GM12878 (cell line): ENCODE results near the gene RAB3C. TPM values are rescaled to one million over a fixed set of nuclear protein-coding genes. Genes with fewer than 3 reads are reported as not detected.

ENCODE experiments used
- ATAC-seq: fragments of 200-7000 bp; cut with Tn5 transposase; 3 replicates; pipeline ENCODE4 v1.9.1; 2020; ENCODE audit warnings: mild to moderate bottlenecking, moderate library complexity
- BruUV-seq: library from RNA; stranded (reverse); fragments of 400-500 nt; replicated peaks from 2 replicates; lab custom pipeline; 2021; lab: Mats Ljungman, UMichigan
- CTCF ChIA-PET: fragments of 300-600 bp; sonication (Branson Sonifier 250); formaldehyde crosslinking; extraction: SDS; loops from one replicate; lab custom pipeline; 2021; ENCODE audit warnings: inconsistent platforms; lab: Yijun Ruan, JAX
- POLR2A ChIA-PET: fragments of 350-600 bp; formaldehyde crosslinking; extraction: SDS; loops from one replicate; lab custom pipeline; 2021; ENCODE audit warnings: inconsistent platforms; lab: Charles Lee
- RAD21 ChIA-PET: fragments of 300-600 bp; sonication (Branson Sonifier 250); formaldehyde crosslinking; loops from one replicate; lab custom pipeline; 2023; ENCODE audit warnings: antibody characterized with exemption; ENCODE audit not compliant: unreplicated experiment; lab: Charles Lee
- SMC1A ChIA-PET: fragments of 300-600 bp; sonication (Branson Sonifier 250); formaldehyde crosslinking; loops from one replicate; lab custom pipeline; 2023; ENCODE audit not compliant: unreplicated experiment, uncharacterized antibody; lab: Charles Lee
- DNase-seq: peaks from one replicate; pipeline ENCODE4 v3.0.0-alpha.2; 2011; ENCODE audit warnings: low read depth, low spot score
- FAIRE-seq: peaks from 3 replicates; lab custom pipeline; 2011; peaks lifted over from hg19 to GRCh38; lab: Jason Lieb, UNC
- H2AFZ ChIP-seq: 2 replicates; pipeline ENCODE4 v1.6.0; 2011; ENCODE audit warnings: low read depth, low read length, control low read depth; ENCODE audit not compliant: control insufficient read depth
- H3K27ac ChIP-seq: 2 replicates; pipeline ENCODE4 v1.5.1; 2011; ENCODE audit warnings: control low read depth; ENCODE audit not compliant: control insufficient read depth, insufficient read depth
- H3K27me3 ChIP-seq, 2 experiments: replicated peaks in 1 of 2; 2 replicates each; pipeline versions ENCODE4 v1.6.0 to v1.6.1; 2011; ENCODE audit warnings: low read length in 1 of 2; ENCODE audit not compliant: control insufficient read depth in 2 of 2, insufficient read depth in 2 of 2
- H3K36me3 ChIP-seq, 2 experiments: 2 replicates each; pipeline ENCODE4 v1.5.1; 2011; ENCODE audit warnings: low read length in 1 of 2; ENCODE audit not compliant: control insufficient read depth in 2 of 2, insufficient read depth in 2 of 2
- H3K4me1 ChIP-seq: 2 replicates; pipeline ENCODE4 v1.6.1; 2011; ENCODE audit warnings: mild to moderate bottlenecking, low read length, moderate library complexity, mixed read lengths; ENCODE audit not compliant: control insufficient read depth, insufficient read depth
- H3K4me2 ChIP-seq: 2 replicates; pipeline ENCODE4 v1.6.0; 2011; ENCODE audit warnings: control low read depth; ENCODE audit not compliant: control insufficient read depth, insufficient read depth
- H3K4me3 ChIP-seq: fragments of 200-600 bp; sonication (generic); 2 replicates; pipeline ENCODE4 v1.5.1; 2016
- H3K79me2 ChIP-seq: 2 replicates; pipeline ENCODE4 v1.6.0; 2011; ENCODE audit warnings: low read length; ENCODE audit not compliant: control insufficient read depth, insufficient read depth
- H3K9ac ChIP-seq: 2 replicates; pipeline ENCODE4 v1.8.0; 2011; ENCODE audit warnings: low read length, control low read depth, mixed read lengths; ENCODE audit not compliant: control insufficient read depth, insufficient read depth
- H3K9me3 ChIP-seq: replicated peaks from 3 replicates; pipeline ENCODE4 v1.5.1; 2011; ENCODE audit warnings: mild to moderate bottlenecking, low read length; ENCODE audit not compliant: control insufficient read depth, insufficient read depth
- H4K20me1 ChIP-seq: 2 replicates; pipeline ENCODE4 v1.6.0; 2011; ENCODE audit not compliant: control insufficient read depth, insufficient read depth
- BMI1 ChIP-seq: fragments of 450-650 bp; IDR thresholded peaks from 2 replicates; pipeline ENCODE4 v1.6.1; 2016; ENCODE audit warnings: mild to moderate bottlenecking, moderate library complexity, borderline replicate concordance
- CREM ChIP-seq: IDR thresholded peaks from 2 replicates; pipeline ENCODE4 v1.6.1; 2014; ENCODE audit warnings: antibody characterized with exemption, low read depth
- EP300 ChIP-seq, 2 experiments: fragments of 150-350 bp in 1 of 2; IDR thresholded peaks; 2 replicates each; pipeline ENCODE4 v1.6.1; 2011 to 2012; ENCODE audit warnings: low read depth in 2 of 2, low read length in 2 of 2, borderline replicate concordance in 1 of 2, improper control_type of control experiment in 1 of 2, inconsistent platforms in 1 of 2; ENCODE audit not compliant: control insufficient read depth in 1 of 2
- ZNF274 ChIP-seq: IDR thresholded peaks from one replicate; pipeline ENCODE4 v1.8.0; 2011; ENCODE audit not compliant: insufficient read length, insufficient read depth
- WGBS: methylation state at CpG from one replicate; pipeline ENCODE4 v1.1.6; 2016; ENCODE audit warnings: low lambda C conversion rate; ENCODE audit not compliant: insufficient replicate concordance, insufficient coverage; ENCODE audit errors: missing lambda C conversion rate; 5-methylcytosine and 5-hydroxymethylcytosine counted together
- in situ Hi-C: fragments of 300-500 bp; cut with MboI; formaldehyde crosslinking; loops from 9 replicates; pipeline ENCODE4 v1.14.3; 2018; ENCODE audit warnings: mixed read lengths
- intact Hi-C: fragments of 100-400 bp; cut with micrococcal nuclease; formaldehyde crosslinking; loops from one replicate; pipeline ENCODE4 v1.14.2; 2022; ENCODE audit not compliant: unreplicated experiment
- polyA plus RNA-seq, 11 experiments: library from polyadenylated mRNA; depleted of rRNA in 4 of 11; unstranded in 6 of 11; stranded (reverse) in 5 of 11; fragments of >200 nt; fragmentation: Nextera tagmentation in 4 of 11; fragmentation: Illumina TruSeq in 1 of 11; extraction: Ambion mirVana in 4 of 11; extraction: Trizol in 1 of 11; gene quantifications; 1 replicate in 1 of 11; 2 replicates in 10 of 11; pipeline versions ENCODE4 v1.2.1 to v1.2.3, GENCODE V29; 2011 to 2016; ENCODE audit warnings: inconsistent platforms in 2 of 11, missing spikeins in 2 of 11, low read depth in 1 of 11
- total RNA-seq, 4 experiments: library from RNA; depleted of rRNA in 3 of 4; stranded (reverse); fragments of >200 nt in 3 of 4; fragmentation: Illumina TruSeq in 1 of 4; extraction: Trizol in 1 of 4; gene quantifications; 2 replicates each; pipeline versions ENCODE4 v1.2.1 to v1.2.3, GENCODE V29; 2013 to 2021
- TF ChIP-seq, protein P1 (sequence below): IDR thresholded peaks from 2 replicates; pipeline ENCODE4 v1.6.1; 2012; ENCODE audit warnings: low read depth, low read length, improper control_type of control experiment
- TF ChIP-seq, protein P2 (sequence below): fragments of 150-350 bp; IDR thresholded peaks from 2 replicates; pipeline ENCODE4 v1.6.1; 2014; ENCODE audit warnings: mild to moderate bottlenecking, low read depth, low read length

Gene RAB3C
- total and polyA plus RNA-seq, 10 of the 15 experiments (the other 5 are each of a cell fraction or from before 2014, with no cell fraction given), result not detected

DNA sequence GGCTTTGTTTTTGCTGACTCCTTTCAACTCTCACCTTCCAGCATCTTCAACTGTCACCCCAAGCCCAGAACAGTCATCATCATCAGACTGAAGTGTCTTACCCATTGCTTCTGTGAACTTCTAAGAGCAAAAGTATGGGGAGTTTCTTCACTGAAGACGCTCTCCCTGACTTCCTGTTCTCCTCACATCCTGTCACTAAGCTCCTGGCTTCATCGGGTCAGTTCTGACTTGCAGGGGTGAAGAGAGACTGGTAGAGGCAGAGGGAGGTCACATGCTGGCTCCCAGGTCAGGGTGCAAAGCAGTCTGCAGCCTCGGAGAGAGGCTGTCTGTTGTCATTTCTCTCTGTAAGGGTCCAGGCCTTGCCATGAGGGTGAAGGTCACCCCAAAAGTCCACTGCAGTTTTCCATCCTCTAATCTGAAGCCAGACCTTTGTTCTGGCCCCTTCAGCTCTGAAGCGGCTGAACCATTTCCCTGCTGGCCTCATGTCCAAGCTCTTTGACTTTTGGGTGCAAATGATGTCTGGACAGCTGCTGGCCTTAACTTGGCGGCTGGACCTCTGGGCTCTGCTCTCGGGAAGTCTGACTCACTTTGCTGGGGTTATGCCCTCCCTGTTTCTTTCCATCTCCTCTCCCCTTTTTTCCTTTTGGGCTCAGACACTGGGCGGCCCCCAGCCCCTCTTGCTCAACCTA is 305.0 kb downstream of the RAB3C start:
- ATAC-seq (peak; percentile 2; the same call in 1 of the 3 replicates), FAIRE-seq (no peak), DNase-seq (no peak)
- in situ Hi-C loops (no loop called here), intact Hi-C loops (loop anchor here (2.0 kb wide), 1 partner anchor 493 kb away; no protein-coding TSS in a partner anchor)
- Histone ChIP-seq H3K79me2 (no peaks in the 10 kb centered on the region), H3K9ac (no peak overlapping the region), H3K36me3 (no peaks in the 10 kb centered on the region), H3K27me3 (no peaks in the 10 kb centered on the region), H3K4me2 (no peak overlapping the region), H3K27ac (no peak overlapping the region), H4K20me1 (no peaks in the 10 kb centered on the region), H3K9me3 (no peaks in the 10 kb centered on the region), H3K4me1 (no peaks in the 10 kb centered on the region; the same call in 1 of the 2 replicates), H2AFZ (no peak overlapping the region), H3K4me3 (no peak overlapping the region)
- RAD21 ChIA-PET, result interaction anchor here (0.8 to 2.4 kb wide), 3 partner anchors 83 to 286 kb away, joined by 4 to 10 read pairs (median 6); no protein-coding TSS in a partner anchor
- POLR2A ChIA-PET, result interaction anchor here (0.7 kb wide), 1 partner anchor 119 kb away, joined by 3 read pairs; no protein-coding TSS in a partner anchor
- 19% methylated on average over 7 of the region's 7 CpGs for WGBS
- no TSS peak for BruUV-seq
- CTCF ChIA-PET, result interaction anchor here (1.7 to 4.1 kb wide), 13 partner anchors 8 to 286 kb away, joined by 4 to 56 read pairs (median 13); no protein-coding TSS in a partner anchor
- SMC1A ChIA-PET, result interaction anchor here (0.9 to 3.1 kb wide), 7 partner anchors 8 to 287 kb away, joined by 3 to 28 read pairs (median 8); no protein-coding TSS in a partner anchor
- TF ChIP-seq CREM, result no peak
- TF ChIP-seq, protein P1, sequence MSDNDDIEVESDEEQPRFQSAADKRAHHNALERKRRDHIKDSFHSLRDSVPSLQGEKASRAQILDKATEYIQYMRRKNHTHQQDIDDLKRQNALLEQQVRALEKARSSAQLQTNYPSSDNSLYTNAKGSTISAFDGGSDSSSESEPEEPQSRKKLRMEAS, result no peak
- TF ChIP-seq BMI1, result no peak
- no peak for TF ChIP-seq EP300 (IDR thresholded peaks at IDR 0.05; ENCODE audit: borderline replicate concordance in 1 of 2, control insufficient read depth in 1 of 2, low read depth in 2 of 2, low read length in 2 of 2)
- TF ChIP-seq, protein P2, sequence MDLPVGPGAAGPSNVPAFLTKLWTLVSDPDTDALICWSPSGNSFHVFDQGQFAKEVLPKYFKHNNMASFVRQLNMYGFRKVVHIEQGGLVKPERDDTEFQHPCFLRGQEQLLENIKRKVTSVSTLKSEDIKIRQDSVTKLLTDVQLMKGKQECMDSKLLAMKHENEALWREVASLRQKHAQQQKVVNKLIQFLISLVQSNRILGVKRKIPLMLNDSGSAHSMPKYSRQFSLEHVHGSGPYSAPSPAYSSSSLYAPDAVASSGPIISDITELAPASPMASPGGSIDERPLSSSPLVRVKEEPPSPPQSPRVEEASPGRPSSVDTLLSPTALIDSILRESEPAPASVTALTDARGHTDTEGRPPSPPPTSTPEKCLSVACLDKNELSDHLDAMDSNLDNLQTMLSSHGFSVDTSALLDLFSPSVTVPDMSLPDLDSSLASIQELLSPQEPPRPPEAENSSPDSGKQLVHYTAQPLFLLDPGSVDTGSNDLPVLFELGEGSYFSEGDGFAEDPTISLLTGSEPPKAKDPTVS, result no peak
- no peak for TF ChIP-seq ZNF274
